ENCODE data around the gene ARID3C.

ARID3C gene

DNA sequence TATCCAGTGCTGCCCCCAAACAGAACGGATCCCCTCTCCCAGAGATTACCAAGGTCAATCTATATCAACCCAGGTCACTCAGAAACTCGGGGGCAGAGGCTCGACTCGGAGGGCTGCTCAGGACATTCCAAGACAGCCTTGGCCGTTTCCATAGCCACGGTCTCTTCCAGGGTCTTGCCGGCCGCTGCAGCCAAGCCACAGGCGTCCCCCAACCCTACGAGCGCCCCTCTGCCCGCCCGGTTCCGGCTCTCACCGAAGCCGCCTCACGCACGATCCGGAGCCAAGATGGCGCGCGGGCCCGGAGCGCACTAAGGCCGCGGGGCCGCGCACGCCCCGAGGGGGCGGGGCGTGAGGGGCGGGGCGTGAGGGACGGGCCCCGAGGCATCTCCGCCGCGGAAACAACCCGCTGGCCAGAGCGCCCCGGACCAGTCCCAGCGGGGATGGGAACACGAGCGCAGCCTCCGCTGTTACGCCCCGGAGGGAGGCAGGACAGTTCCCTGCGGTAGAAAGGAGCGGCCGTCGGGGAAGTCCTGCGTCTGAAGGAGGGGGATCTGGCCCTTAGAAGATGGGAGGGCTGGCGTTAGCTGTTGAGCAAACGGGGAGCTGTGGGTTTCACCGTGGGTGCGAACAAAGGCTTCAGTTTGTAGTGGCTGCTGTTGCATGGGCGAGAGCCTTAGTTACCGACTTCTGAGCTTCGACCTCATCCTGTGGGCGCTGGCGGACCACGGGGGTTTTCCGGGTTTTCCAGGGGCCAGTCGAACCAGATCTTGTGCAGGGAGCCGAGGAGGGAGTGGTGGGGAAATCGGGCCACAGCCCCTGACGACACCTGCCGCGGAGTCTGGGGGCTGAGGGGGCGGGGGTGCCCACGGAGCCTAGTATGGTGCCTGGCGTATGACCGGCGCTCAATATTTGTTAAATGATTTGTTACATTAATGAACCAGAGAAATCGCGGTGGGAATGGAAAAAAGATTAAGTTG is 16.8 kb downstream of the ARID3C start, which contains the start of gene RPP25L:
Gene RPP25L, minus strand, starts transcription at position 287 of the 977 bp plus-strand sequence. CDS start 801 bp downstream, outside the sequence.
- TF ChIP-seq, protein P1, sequence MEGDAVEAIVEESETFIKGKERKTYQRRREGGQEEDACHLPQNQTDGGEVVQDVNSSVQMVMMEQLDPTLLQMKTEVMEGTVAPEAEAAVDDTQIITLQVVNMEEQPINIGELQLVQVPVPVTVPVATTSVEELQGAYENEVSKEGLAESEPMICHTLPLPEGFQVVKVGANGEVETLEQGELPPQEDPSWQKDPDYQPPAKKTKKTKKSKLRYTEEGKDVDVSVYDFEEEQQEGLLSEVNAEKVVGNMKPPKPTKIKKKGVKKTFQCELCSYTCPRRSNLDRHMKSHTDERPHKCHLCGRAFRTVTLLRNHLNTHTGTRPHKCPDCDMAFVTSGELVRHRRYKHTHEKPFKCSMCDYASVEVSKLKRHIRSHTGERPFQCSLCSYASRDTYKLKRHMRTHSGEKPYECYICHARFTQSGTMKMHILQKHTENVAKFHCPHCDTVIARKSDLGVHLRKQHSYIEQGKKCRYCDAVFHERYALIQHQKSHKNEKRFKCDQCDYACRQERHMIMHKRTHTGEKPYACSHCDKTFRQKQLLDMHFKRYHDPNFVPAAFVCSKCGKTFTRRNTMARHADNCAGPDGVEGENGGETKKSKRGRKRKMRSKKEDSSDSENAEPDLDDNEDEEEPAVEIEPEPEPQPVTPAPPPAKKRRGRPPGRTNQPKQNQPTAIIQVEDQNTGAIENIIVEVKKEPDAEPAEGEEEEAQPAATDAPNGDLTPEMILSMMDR (IDR thresholded peaks at IDR 0.05; ENCODE audit: extremely low read depth, missing control alignments) = no peak
- DNase-seq (ENCODE audit: low spot score) = peak; percentile 96

DNA sequence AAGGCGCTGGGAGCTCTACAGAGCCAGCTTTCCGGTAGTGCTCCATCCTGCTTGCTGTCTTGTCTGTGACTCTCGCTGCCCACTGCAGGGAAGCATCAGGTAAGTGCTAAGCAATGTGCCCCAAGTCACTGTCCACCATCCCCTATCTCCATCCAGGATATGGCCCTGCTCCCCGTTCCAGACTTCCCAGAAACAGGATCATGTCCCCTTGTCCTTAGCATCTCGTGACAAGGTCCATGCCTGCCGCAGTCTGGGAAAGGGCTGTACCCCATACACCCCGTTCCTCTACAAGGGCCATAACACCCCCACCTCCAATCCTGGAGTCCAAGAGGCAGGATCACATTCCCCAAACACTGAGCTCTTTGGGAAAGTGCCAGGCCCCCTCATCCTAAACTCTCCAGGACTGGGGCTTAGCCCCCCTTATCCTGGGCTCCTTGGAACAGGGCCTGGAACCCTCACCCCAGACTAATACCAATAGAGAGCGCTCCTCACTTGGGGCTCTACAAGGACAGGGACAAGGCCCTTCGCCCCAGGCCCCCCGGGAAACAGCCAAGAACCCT is 17.5 kb downstream of the ARID3C start:
- TF ChIP-seq, protein P1 (IDR thresholded peaks at IDR 0.05; ENCODE audit: extremely low read depth, missing control alignments) = no peak
- no peak for DNase-seq (ENCODE audit: low spot score)

GRCh38 chr9:34610434-34611206 is 18.2 kb downstream of the ARID3C start:
- no peak for DNase-seq (ENCODE audit: low spot score)

DNA sequence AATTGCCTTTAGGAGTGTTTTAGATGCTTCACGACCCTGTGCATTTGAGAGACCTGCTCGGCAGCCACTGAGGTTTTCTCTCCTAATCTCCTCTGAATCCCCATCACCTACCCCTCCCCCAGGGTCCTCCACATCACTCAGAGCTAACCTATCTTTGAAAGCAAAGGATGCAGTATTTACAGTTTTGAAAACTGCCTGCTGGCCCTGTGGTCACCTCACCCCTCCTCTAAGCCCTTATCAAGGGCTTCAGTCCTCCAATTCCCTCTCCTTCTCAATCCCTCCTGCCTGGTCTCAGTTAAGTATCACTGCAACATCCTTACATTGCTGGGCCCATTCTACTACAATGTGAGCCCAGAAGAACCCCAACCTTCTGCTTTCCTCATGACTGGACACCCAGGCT is 21.5 kb downstream of the ARID3C start:
- TF ChIP-seq, protein P1 (IDR thresholded peaks at IDR 0.05; ENCODE audit: extremely low read depth, missing control alignments) = no peak
- DNase-seq (ENCODE audit: low spot score) = no peak

More at GRCh38 chr9:34610434-34611206, 18.2 kb downstream of the ARID3C start:
- TF ChIP-seq, protein P1 (IDR thresholded peaks at IDR 0.05; ENCODE audit: extremely low read depth, missing control alignments) = no peak

DNA sequence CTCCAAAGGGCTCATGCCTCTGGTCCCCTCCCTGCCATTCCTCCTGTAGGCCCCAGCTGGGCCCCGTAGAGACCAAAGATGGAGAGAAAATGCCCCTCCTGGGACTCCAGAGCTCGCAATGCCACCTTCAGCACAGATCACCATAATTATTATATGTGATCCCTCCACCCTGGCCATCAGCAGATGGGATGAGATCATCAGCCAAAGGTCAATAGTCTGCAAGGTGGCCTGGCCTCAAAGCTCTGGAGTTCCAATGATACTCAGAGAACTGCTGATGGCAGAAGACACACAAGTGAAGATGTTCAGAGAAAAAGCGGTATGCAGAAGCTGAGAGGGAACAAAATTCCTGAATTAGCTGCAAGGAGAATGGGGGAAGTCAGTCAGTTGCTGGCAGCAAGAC is 22.0 kb downstream of the ARID3C start:
- no peak for DNase-seq (ENCODE audit: low spot score)
- TF ChIP-seq, protein P1 (IDR thresholded peaks at IDR 0.05; ENCODE audit: extremely low read depth, missing control alignments) = no peak

GRCh38 chr9:34606190-34606589 is 22.7 kb downstream of the ARID3C start:
- TF ChIP-seq, protein P1 (IDR thresholded peaks at IDR 0.05; ENCODE audit: extremely low read depth, missing control alignments) = no peak
- no peak for DNase-seq (ENCODE audit: low spot score)

All from GM20000 (cell line).